ENCODE measurements around the gene PER1. TPM values are rescaled to one million over a fixed set of nuclear protein-coding genes. Genes with fewer than 3 reads are reported as not detected.

Gene PER1, protein sequence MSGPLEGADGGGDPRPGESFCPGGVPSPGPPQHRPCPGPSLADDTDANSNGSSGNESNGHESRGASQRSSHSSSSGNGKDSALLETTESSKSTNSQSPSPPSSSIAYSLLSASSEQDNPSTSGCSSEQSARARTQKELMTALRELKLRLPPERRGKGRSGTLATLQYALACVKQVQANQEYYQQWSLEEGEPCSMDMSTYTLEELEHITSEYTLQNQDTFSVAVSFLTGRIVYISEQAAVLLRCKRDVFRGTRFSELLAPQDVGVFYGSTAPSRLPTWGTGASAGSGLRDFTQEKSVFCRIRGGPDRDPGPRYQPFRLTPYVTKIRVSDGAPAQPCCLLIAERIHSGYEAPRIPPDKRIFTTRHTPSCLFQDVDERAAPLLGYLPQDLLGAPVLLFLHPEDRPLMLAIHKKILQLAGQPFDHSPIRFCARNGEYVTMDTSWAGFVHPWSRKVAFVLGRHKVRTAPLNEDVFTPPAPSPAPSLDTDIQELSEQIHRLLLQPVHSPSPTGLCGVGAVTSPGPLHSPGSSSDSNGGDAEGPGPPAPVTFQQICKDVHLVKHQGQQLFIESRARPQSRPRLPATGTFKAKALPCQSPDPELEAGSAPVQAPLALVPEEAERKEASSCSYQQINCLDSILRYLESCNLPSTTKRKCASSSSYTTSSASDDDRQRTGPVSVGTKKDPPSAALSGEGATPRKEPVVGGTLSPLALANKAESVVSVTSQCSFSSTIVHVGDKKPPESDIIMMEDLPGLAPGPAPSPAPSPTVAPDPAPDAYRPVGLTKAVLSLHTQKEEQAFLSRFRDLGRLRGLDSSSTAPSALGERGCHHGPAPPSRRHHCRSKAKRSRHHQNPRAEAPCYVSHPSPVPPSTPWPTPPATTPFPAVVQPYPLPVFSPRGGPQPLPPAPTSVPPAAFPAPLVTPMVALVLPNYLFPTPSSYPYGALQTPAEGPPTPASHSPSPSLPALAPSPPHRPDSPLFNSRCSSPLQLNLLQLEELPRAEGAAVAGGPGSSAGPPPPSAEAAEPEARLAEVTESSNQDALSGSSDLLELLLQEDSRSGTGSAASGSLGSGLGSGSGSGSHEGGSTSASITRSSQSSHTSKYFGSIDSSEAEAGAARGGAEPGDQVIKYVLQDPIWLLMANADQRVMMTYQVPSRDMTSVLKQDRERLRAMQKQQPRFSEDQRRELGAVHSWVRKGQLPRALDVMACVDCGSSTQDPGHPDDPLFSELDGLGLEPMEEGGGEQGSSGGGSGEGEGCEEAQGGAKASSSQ (N-terminal part only)
- 64.6 TPM for total RNA-seq (ENCODE audit: unreplicated experiment)
- long read RNA-seq, partial matches to known transcripts, result 0 of 2 reads
- long read RNA-seq, other reads (novel, unspliced or antisense), result 2 of 2 reads

DNA sequence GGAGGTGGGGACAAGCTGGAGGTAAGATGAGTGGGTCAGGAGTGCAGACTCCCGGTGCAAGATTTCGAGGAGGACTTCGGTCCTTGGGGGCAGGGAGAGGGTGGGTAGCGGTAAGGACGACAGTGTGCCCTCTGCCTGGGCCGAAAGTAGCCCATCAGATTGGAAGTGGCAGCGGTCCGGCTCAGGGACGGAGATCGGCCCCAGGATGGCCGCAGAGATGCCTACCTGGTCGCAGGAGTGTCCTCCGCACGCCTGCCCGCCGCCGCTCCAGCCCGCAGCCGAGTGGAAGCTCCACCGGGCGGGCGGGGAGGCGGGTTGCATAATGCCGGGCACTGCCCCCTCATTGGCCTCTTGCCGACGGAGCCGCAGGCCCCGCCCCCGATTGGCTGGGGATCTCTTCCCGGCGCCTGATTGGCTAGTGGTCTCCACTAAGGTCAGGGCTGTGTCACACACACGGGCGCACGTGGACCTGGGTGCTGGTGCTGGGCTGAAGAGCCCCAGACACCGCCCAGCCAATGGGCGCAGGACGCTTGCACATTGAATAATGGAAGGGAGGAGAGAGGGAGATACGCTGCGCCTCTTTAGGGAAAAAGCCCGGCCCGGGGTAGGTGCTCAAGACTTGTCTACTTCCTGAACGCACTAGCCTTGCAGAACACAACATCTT lies at the start of gene PER1:
Gene PER1, minus strand, starts transcription at position 293 of the 664 bp plus-strand sequence. CDS start 1,698 bp downstream, outside the sequence.
- Mint-ChIP-seq H3K9me3 (ENCODE audit: unreplicated experiment) (peaks cover 17% of the 10 kb centered on the region), H3K36me3 (ENCODE audit: unreplicated experiment) (no peaks in the 10 kb centered on the region), H3K27me3 (ENCODE audit: unreplicated experiment) (peaks cover 12% of the 10 kb centered on the region), H3K4me3 (ENCODE audit: unreplicated experiment) (no peak within 1 kb of the TSS), H3K27ac (ENCODE audit: unreplicated experiment) (peak within 1 kb of the TSS; percentile 99), H3K4me1 (ENCODE audit: low read depth, unreplicated experiment) (peaks cover 20% of the 10 kb centered on the region)
- TF ChIP-seq, protein P1, sequence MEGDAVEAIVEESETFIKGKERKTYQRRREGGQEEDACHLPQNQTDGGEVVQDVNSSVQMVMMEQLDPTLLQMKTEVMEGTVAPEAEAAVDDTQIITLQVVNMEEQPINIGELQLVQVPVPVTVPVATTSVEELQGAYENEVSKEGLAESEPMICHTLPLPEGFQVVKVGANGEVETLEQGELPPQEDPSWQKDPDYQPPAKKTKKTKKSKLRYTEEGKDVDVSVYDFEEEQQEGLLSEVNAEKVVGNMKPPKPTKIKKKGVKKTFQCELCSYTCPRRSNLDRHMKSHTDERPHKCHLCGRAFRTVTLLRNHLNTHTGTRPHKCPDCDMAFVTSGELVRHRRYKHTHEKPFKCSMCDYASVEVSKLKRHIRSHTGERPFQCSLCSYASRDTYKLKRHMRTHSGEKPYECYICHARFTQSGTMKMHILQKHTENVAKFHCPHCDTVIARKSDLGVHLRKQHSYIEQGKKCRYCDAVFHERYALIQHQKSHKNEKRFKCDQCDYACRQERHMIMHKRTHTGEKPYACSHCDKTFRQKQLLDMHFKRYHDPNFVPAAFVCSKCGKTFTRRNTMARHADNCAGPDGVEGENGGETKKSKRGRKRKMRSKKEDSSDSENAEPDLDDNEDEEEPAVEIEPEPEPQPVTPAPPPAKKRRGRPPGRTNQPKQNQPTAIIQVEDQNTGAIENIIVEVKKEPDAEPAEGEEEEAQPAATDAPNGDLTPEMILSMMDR (IDR thresholded peaks at IDR 0.05; ENCODE audit: partially characterized antibody, unreplicated experiment), result no peak
- DNase-seq, result peak; percentile 98

DNA sequence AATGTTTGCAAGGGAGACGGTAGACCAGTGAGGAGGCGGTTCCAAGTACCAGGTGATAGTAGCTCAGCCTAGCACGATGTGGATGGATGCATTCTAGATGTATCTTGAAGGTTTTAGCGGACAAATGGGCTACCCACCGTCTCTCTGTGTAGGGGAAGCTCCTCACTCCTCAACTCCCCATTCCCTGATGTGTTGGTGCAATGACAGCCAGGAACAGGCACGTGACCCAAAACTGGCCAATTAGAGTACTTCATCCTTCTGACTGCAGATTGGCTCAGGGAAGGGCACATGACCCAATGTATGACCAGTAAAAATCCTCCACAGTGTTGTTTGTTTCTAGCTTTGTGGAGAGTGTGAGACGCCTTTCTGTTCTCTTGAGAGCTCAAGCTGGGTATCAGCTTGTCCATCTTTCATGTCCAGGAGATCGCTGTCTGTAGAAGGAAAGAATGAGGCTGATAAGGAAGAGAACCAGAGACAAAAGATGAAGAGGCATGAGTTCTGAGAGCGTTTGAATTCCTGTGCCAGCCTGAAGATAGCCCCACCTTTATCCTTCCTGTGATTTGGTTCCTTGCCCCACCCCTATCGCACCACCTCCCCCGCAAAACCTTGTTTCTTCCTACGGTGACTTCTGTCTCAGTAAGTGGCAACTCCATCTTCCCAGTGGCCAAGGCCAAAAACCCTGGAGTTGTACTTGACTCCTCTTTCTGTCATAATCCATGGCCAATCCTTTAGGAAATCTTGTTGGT lies 40.0 kb upstream of the PER1 start:
- peaks cover 6% of the 10 kb centered on the region for H3K4me1 Mint-ChIP-seq (ENCODE audit: low read depth, unreplicated experiment)
- H3K27me3 Mint-ChIP-seq (ENCODE audit: unreplicated experiment), result peaks cover 10% of the 10 kb centered on the region
- no peaks in the 10 kb centered on the region for H3K36me3 Mint-ChIP-seq (ENCODE audit: unreplicated experiment)
- peak; percentile 70 for DNase-seq
- H3K4me3 Mint-ChIP-seq (ENCODE audit: unreplicated experiment), result no peak overlapping the region
- TF ChIP-seq, protein P1 (IDR thresholded peaks at IDR 0.05; ENCODE audit: partially characterized antibody, unreplicated experiment), result no peak
- peaks cover 9% of the 10 kb centered on the region for H3K9me3 Mint-ChIP-seq (ENCODE audit: unreplicated experiment)
- H3K27ac Mint-ChIP-seq (ENCODE audit: unreplicated experiment), result no peak overlapping the region

DNA sequence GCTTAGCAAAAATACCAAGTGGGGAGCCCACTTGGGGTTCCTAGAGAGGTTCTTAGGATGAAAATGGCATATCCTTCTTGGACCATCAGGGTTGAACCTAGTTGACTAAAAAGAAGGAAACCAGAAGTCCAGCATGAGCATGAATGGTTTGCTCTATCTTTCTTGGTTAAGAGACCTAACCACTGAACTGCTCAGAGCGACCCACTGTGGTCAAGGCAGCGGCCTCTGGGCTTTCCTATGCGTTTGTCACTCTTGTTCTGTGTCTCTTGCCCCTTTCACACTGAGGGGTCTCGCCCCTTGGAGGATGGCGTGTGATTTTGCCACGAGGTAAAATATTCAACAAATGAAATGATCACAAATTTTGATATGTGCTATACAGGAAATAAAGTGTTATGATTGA lies 38.3 kb upstream of the PER1 start:
- Mint-ChIP-seq H3K9me3 (ENCODE audit: unreplicated experiment) (peaks cover 9% of the 10 kb centered on the region), H3K4me1 (ENCODE audit: low read depth, unreplicated experiment) (peaks cover 6% of the 10 kb centered on the region), H3K36me3 (ENCODE audit: unreplicated experiment) (no peaks in the 10 kb centered on the region), H3K27ac (ENCODE audit: unreplicated experiment) (peak overlapping the region; percentile 89), H3K4me3 (ENCODE audit: unreplicated experiment) (no peak overlapping the region), H3K27me3 (ENCODE audit: unreplicated experiment) (peaks cover 10% of the 10 kb centered on the region)
- TF ChIP-seq, protein P1 (IDR thresholded peaks at IDR 0.05; ENCODE audit: partially characterized antibody, unreplicated experiment), result no peak
- no peak for DNase-seq
